ENCODE results near the gene PTGR2.
"Not testable (repeated sequence)": the region's sequence is repeated elsewhere in the genome, so short reads cannot be mapped to it uniquely, and the experiment has no call there.

The PTGR2 gene

DNA sequence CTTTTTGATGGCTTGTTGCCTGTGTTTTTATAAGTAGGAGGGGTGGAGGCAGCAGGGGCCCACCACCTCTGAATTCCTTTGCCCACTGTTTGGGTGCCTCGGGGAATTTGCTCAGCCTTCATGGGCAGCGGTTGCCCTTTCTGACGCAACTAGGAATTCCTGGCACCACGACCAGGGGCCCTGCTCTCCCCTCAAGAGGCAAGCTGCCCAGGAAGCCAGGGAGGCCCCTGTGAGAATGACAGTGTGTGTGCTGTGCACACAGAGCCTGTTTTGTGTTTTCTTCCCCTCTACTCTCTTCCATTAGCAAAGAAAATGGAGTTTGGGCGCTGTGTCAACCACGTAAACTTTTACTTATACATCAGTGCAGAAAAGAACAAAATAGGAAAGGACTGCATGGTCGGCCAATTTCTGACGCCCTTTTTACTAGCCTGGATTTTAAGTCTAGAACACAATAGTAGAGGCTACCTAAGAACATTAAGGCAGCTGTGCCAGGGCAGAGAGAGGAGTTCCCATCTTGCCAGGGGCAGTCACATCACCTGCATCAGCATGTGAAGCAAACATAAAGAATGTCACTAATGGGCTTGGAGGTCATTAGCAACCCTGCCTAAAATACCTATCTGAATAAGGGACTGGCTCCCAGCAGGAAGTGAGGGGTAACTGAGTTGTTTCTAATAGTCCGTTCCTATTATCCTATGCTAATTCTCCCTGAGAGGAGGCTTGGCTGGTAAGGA is 17.9 kb upstream of the PTGR2 start:
- no peak for DNase-seq

DNA sequence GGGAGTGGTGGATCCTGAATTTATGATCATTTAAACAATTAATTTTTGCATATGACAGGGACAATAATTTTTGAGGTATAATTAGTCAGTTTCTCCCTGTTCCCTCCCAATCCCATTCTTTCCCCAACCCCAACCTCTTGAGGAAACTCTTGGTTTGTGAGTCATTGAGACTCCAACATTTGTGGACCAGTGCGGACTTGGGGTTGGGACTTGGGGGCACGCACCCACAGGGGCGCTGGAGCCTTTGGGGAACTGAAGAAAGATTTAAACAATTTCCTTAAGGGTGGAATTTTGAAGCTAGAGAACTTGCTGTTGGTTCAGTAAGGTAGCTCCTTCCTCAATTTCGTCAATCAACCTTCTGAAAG is 17.4 kb upstream of the PTGR2 start:
- no peak for DNase-seq

DNA sequence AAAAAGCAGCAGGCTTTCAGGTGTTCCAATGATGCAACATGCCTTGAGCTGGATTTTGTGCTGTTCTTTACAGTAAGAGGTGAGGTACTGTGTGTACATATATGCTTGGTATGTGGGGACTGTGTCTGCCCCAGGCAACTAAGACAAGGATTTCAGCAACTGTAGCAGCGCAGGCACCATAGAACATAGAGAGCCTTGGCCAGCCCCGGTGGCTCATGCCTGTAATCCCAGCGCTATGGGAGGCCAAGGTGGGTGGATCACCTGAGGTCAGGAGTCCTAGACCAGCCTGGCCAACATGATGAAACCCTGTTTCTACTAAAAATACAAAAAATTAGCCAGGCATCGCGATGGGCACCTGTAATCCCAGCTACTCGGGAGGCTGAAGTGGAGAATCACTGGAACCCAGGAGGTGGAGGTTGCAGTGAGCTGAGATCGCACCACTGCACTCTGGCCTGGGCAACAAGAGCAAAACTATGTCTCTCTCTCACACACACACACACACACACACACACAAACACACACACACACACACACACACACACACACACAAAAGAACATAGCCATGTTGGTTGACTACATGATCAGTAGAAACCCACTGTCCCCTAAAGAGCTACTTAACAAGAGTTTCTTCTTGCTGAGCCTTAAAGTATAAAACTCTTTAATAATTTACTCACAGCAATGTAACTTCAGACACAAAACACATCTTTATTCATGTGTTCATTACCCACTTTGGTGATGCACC is 13.2 kb upstream of the PTGR2 start:
- DNase-seq, result not testable (repeated sequence)

DNA sequence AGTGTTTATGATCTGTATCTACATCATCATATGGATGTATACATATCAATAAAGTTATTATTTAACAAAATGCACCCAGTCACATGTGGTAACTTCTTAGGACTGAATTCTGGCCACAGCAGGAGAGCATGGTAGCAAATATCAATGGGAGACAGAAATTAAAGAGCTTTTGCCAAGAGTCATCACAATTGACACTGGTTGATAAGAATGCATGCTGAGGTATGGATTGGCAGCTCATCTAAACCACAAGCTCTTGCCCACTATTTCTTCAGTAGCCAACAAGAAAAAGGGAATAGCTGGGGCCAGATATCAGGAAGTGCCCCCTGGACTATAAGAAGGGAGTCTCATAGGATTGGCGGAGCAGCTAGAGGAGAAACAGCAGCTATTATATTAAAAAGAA is 9.4 kb upstream of the PTGR2 start:
- DNase-seq, result no peak

DNA sequence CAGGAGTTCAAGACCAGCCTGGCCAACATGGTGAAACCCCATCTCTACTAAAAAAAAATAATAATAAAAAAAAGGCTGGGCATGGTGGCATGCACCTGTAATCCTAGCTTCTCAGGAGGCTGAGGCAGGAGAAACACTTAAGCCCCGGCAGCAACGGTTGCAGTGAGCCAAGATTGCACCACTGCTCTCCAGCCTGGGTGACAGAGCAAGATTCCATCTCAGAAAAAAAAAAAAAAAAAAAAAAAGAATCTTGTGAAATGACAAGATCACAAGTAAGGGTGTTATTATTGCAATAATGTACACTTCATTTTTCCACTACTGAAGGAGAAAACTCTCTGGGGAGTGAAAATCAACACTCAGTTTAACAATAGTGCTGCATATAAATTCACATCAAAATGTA is 8.8 kb upstream of the PTGR2 start:
- DNase-seq, result no peak

DNA sequence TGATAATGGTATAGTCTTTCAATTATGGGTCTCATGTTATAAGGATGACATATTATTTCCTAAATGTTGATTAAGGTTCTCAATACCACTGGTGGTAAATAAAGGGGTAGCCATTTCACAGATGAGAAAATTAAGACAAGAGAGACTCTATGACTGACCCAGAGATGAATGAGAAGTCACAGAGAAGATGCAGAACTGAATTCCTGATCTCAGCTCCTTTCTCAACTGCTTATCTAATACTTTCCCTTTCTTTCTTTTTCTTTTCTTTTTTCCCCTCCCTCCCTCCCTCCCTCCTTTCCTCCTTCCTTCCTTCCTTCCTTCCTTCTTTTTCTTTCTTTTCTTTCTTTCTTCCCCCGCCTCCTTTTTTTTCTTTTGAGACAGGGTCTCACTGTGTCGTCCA is 8.3 kb upstream of the PTGR2 start:
- no peak for DNase-seq

DNA sequence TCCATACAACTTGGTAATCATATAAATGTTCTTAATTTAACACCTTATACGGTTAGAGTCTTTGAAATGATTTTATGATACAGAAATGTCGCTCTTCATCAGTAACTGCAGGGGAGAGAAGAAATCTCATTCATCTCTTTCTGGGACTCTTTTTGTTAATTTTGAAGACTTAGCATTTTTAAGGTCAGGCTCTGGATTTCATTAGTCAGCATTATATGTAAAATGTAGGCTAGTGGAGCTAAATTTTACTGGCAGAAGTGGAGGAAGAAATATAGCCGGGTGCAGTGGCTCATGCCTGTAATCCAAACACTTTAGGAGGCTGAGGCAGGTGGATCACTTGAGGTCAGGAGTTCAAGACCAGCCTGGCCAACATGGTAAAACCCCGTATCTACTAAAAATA is 4.7 kb upstream of the PTGR2 start:
- DNase-seq, result no peak

DNA sequence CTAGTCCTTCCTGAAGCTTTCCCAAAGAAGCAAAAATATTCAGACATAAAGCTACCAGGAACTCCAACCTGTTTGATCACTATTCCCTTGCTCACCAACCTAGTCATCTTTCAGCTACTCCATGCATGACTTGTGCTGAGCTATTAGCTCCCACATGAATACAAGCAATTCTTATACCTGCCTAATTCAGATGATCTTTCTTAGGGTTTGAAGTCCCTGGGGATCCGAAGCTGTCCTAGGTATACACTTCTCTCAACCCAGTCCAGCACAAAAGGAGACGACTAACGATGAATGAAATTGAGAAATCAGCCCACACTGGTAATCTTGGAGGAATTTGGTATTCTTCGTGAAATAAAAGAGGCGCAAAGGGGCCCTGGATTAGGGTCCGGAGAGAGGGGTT is 631 bp upstream of the PTGR2 start:
- DNase-seq, result no peak

DNA sequence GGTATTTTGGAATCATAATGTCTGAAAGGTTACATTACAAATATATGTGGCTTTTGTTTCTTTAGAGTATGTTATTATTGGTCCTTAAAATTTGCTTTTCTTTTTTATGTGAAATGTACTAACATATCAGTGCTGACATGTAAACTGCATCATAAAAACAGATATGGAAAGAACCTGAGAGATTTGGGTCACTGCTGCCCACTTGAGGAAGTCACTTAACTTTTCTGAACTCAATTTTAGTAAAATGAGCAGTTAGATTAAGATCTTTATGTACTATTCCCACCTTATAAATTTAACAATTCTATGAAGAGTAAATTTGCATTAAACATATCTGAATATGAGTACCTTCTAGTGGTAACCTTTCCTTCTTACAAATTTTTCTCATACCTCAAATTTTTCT is 7.5 kb downstream of the PTGR2 start:
- DNase-seq, result no peak

DNA sequence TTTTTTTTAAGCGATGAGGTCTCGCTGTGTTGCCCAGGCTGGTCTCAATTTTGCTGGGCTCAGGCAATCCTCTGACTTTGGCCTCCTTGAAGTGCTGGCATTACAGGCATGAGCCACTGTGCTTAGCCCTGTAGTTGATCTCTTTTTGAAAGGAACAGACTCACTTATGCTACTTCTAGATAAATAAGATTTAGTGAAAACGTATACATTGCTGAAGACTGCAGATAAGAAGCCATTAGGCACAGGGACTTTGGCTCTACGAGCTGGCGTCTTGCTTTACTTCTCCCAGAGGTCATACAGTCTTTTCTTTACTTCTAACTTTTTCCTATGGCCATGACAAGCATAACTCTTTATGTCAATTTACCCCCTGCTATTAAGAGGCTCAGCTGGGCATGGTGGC is 9.4 kb downstream of the PTGR2 start:
- DNase-seq, result no peak

DNA sequence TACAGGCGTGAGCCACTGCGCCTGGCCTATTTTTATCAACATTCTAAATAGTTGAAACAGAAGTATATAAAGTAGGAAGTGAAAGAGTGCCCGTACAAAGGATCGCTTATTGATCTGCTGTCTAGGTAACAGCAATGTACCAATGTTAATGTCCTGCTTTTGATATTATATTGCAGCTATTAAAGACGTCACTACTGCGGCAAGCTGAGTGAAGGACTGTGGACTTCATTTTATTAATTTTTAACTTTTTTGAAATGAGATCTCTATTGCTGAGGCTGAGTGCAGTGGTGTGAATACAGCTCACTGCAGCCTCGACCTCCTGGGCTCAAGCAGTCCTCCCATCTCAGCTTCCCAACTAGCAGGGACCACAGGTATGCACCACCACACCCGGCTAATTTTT is 10.8 kb downstream of the PTGR2 start:
- DNase-seq, result no peak

DNA sequence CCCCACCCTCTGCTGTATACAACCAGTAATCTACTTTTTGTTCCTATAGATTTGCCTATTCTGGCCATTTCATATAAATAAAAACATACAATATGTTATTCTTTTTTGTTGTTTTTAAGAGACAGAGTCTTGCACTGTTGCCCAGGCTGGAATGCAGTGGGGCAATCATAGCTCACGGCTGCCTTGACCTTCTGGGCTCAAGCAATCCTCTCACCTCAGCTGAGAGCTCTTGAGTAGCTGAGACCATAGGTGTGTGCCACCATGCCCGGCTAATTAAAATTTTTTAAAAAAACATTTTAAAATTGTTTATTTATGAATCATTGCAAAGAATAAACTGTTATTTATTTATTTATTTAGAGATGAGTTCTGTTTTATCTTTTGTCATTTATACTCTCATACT is 11.6 kb downstream of the PTGR2 start:
- no peak for DNase-seq

DNA sequence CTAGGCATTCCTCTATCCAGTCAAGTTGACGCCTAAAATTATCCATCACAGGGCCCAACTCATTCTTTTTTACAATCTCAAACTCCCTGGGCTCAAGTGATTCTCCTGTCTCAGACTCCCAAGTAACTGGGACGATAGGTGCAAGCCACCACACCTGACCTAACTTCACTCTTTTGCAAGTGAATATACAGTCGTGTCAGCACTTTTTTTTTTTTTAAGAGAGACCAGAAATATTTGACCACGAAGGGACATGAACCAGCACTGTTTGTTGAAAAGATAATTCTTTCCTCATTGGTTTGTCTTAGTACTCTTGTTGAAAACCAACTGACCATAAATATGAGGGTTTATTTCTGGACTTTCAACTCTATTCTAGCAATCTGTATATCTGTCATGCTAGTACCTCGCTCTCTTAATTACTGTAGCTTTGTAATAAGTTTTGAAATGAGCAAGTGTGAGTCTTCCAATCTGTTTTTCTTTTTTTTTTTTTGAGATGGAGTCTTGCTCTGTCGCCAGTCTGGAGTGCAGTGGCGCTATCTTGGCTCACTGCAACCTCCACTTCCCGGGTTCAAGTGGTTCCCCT is 14.0 kb downstream of the PTGR2 start:
- DNase-seq, result no peak

DNA sequence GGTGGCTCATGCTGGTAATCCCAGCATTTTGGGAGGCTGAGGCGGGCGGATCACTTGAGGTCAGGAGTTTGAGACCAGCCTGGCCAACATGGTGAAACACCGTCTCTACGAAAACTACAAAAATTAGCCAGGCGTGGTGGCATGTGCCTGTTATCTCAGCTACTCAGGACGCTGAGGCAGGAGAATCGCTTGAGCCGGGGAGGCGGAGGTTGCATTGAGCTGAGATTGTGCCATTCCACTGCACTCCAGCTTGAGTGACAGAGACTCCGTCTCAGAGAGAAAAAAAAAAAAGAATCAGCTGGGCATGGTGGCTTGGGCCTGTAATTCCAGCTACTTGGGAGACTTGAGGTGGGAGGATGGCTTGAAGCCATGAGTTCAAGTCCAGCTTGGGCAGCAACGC is 18.1 kb downstream of the PTGR2 start:
- not testable (repeated sequence) for DNase-seq

DNA sequence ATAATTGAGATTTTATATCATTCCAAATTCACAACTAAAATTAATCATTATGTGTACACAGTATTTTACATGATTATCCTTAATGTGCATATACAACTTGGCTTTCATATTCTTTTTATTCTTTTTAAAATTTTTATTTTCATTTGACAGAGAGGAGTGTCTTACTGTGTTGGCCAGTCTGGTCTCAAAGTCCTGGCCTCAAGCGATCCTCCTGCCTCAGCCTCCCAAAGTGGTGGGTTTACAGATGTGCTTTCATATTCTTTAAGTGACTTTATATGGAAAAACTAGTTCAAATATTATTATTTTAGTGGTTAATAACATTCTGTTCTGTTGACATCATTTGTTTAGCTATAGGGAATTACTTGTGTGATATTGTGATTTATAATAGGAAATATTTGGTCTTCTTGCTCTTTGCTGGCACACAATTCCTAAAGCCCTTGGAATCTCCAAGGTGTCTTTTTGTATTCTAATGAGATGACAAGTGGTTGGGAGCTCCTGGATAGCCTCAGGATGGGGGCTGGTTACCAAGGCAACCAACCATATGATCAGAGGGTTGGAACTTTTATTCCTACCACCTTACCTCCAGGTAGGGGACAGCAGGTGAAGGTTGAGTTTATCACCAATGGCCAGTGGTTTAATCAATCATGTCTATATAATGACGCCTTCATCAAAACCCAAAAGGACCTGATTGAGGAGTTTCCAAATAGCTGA is 19.0 kb downstream of the PTGR2 start:
- DNase-seq, result no peak

DNA sequence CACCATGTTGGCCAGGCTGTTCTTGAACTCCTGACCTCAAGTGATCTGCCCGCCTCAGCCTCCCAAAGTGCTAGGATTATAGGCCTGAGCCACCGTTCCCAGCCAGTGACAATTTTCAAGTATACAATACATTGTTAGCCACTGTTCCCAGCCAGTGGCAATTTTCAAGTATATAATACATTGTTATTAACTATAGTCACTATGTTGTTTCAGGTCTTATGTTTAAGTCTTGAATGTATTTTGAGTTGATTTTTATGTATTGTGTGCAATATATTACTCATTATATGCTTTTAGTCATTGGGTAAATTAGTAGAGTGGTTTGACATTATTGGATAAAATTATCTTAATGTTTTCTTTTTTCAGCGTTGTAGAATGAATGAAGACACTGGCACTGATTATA is 22.0 kb downstream of the PTGR2 start:
- DNase-seq, result no peak

DNA sequence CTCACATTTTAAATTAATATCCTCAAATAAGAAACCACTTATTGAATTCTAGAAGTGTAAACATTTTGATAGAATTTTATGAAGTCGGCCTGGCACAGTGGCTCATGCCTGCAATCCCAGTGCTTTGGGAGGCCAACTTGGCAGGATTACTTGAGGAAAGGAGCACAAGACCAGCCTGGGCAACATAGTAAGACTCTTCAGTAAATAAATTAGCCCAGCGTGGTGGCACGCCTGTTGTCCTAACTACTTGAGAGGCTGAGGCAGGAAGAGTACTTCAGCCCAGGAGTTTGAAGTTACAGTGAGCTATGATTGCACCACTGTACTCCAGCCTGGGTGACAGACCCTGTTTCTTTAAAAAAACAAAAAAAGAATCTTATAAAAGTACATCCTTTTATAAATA is 26.2 kb downstream of the PTGR2 start:
- DNase-seq, result peak; percentile 9

DNA sequence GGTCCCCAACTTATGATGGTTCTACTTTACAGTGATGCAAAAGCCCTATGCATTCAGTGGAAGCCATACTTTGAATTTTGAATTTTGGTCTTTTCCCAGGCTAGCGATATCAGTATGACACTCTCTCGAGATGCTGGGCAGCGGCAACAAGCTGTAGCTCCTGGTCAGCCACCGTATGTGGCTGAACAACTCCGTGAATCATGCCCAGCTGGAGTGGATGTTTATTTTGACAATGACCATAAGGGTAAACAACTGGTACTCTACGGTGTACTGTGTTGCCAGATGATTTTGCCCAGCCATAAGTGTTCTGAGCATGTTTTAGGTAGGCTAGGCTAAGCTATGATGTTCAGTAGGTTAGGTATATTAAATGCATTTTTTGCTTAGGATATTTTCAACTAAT is 26.8 kb downstream of the PTGR2 start:
- DNase-seq, result no peak

DNA sequence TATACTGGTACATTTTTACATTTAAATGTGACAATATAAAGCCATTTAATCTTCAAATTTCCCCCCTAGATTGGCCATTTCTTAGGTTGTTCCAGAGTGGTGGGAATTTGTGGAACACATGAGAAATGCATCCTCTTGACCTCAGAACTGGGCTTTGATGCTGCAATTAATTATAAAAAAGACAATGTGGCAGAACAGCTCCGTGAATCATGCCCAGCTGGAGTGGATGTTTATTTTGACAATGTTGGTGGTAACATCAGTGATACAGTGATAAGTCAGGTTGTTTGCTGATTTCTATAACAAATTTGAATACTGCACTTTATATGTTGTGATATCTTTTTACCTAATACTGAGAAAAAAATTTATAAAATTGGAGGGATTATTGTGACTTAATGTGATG is 27.4 kb downstream of the PTGR2 start:
- no peak for DNase-seq

DNA sequence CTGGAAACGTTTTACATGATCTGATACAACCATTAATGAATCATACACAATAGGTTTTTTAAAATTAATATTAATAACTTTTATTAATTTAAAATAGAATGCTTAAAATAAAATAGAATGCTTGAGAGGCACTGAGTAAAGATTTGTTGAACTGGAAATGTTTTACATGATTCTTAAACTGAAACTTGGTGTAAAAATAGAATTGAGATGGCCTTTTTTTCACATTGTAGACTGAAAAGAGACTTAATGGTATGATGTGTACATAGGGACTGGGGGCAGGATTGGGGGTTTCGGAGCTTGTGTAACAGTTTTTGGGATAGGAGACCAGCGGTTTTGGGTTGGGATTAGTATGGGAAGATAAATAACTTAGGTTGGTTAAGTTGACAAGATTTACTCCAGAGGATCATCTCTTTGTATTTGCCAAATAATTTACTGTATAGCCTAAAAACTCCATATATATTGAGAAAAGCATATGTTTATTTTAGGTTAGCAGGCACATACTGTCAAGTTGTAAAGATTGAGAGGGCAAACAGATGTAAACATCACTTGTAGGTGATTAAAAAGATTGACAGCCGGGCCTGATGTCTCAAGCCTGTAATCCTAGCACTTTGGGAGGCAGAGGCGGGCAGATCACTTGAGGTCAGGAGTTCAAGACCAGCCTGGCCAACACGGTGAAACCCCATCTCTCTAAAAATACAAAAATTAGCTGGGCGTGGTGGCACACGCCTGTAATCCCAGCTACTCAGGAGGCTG is 33.0 kb downstream of the PTGR2 start:
- DNase-seq, result no peak

DNA sequence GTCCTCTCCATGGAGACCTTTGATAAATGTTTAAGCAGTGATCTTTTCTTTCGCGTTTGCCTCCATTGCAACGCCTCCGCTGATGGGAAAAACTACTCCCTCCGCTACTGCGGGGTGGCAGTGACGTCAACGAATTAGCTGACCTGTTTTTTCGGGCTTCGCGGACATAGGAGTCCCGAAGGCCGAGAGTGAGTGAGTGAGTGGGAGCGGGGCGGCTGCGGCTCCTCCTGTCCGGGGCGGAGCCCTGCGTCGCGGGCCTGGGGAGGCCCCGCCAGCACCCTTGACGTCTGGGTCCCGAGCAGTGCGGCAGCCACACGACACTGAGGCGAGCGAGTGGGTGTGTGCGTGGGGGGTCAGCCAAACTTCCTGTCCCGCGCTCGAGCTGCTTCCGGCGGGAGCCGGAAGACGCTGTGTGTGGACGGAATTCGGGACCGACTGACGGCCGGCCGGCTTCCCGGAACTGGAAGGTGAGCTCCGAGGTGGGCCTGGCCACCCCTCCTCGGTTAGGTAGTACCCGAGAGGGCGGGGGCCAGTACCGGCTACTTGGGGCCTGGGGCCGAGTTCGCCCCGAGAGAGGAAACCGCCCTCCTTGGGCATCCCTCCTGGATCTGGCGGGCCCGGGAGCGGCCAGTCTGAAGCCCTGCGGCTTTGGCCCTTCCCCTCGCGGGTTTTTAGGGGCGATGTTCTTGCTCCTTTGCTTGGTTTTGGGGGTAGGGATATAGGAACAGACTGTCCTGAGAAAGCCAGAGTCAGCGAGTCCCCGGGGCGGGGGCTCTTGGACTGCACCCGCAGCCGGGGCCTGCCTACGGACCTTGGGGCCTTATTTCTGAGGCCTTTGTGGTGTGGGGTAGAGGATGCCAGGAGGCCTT is 35.1 kb downstream of the PTGR2 start, which contains the start of gene ZNF410:
ZNF410 (plus strand) TSS at position 411 of the 869 bp plus-strand sequence. CDS start 5,317 bp downstream, outside the sequence.
- DNase-seq, result peak; percentile 55

DNA sequence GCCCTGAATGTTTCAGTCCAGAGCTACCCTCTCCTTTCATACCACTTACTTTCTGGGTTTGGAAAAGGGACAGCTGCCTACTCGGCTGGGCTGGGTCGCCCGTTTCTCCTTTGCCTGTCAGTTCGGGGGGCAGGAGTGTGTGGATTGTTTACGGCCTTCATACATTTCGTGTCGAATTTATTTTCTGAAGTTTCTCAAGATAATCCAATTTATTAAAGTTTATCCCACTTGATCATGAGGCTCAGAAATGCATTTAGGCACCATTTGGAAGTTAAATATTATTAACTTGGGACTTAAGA is 35.6 kb downstream of the PTGR2 start:
- no peak for DNase-seq
